HEK293 (cell line): ENCODE measurements around the gene PKMYT1.

Source experiments
- CTCF ChIA-PET: fragments of 350-600 bp; formaldehyde crosslinking; extraction: SDS; loops from one replicate; lab custom pipeline; 2021; ENCODE audit warnings: antibody characterized with exemption; lab: Yijun Ruan, JAX
- POLR2A ChIA-PET: fragments of 300-600 bp; formaldehyde crosslinking; extraction: SDS; loops from one replicate; lab custom pipeline; 2020; ENCODE audit warnings: antibody characterized with exemption, inconsistent platforms; lab: Yijun Ruan, JAX
- H3K27ac ChIP-seq: fragments of 200-500 bp; sonication (Bioruptor generic); 2 replicates; pipeline ENCODE4 v1.5.1; 2014; ENCODE audit warnings: low read depth, low read length, control low read depth, inconsistent platforms; ENCODE audit errors: extremely low read depth
- H3K36me3 ChIP-seq, 2 experiments: fragments of 200-500 bp in 1 of 2; sonication (Bioruptor generic) in 1 of 2; 1 replicate in 1 of 2; 2 replicates in 1 of 2; pipeline ENCODE4 v1.5.1; 2014 to 2017; ENCODE audit warnings: inconsistent platforms in 2 of 2, low read length in 2 of 2; ENCODE audit not compliant: control insufficient read depth in 2 of 2, insufficient read depth in 1 of 2
- H3K4me1 ChIP-seq: fragments of 200-500 bp; sonication (Bioruptor generic); 2 replicates; pipeline ENCODE4 v1.5.1; 2014; ENCODE audit warnings: mild to moderate bottlenecking, low read length, inconsistent platforms; ENCODE audit not compliant: control insufficient read depth, insufficient read depth
- H3K4me3 ChIP-seq: 2 replicates; pipeline ENCODE4 v1.5.1; 2011; ENCODE audit warnings: low read depth, mild to moderate bottlenecking, control low read depth, low read length, moderate library complexity
- H3K9me3 ChIP-seq: fragments of 200-500 bp; sonication (Bioruptor generic); 2 replicates; pipeline ENCODE4 v1.5.1; 2014; ENCODE audit warnings: low read depth, low read length, inconsistent platforms; ENCODE audit not compliant: control insufficient read depth, insufficient read depth
- BCL11A ChIP-seq: fragments of 450-650 bp; formaldehyde crosslinking; IDR thresholded peaks from 2 replicates; pipeline ENCODE4 v1.5.1; 2016; ENCODE audit warnings: low read depth, missing biosample characterization, missing genetic modification characterization
- FEZF1 ChIP-seq: fragments of 450-650 bp; formaldehyde crosslinking; IDR thresholded peaks from 2 replicates; pipeline ENCODE4 v1.5.1; 2016; ENCODE audit warnings: missing biosample characterization, missing genetic modification characterization
- GLI2 ChIP-seq: fragments of 450-650 bp; formaldehyde crosslinking; IDR thresholded peaks from 2 replicates; pipeline ENCODE4; 2017; ENCODE audit warnings: missing biosample characterization, missing genetic modification characterization, low read depth, borderline replicate concordance
- GLIS2 ChIP-seq: fragments of 450-650 bp; formaldehyde crosslinking; IDR thresholded peaks from 2 replicates; pipeline ENCODE4 v1.5.1; 2016; ENCODE audit warnings: missing biosample characterization, missing genetic modification characterization
- IKZF3 ChIP-seq: fragments of 450-650 bp; IDR thresholded peaks from 2 replicates; pipeline ENCODE4 v1.5.0; 2018; ENCODE audit warnings: missing biosample characterization, mild to moderate bottlenecking, missing genetic modification characterization, moderate library complexity
- KLF1 ChIP-seq: fragments of 450-650 bp; formaldehyde crosslinking; IDR thresholded peaks from 2 replicates; pipeline ENCODE4 v1.5.1; 2016; ENCODE audit warnings: missing biosample characterization, missing genetic modification characterization
- KLF7 ChIP-seq: fragments of 450-650 bp; formaldehyde crosslinking; IDR thresholded peaks from 2 replicates; pipeline ENCODE4 v1.5.1; 2016; ENCODE audit warnings: missing biosample characterization, missing genetic modification characterization, borderline replicate concordance
- MZF1 ChIP-seq: fragments of 450-650 bp; formaldehyde crosslinking; IDR thresholded peaks from 2 replicates; pipeline ENCODE4 v1.5.1; 2017; ENCODE audit warnings: missing biosample characterization, missing genetic modification characterization, borderline replicate concordance
- REPIN1 ChIP-seq: fragments of 450-650 bp; formaldehyde crosslinking; IDR thresholded peaks from 2 replicates; pipeline ENCODE4 v1.5.1; 2017; ENCODE audit warnings: missing biosample characterization, missing genetic modification characterization, low read depth
- SETDB1 ChIP-seq: IDR thresholded peaks from one replicate; pipeline ENCODE4 v1.6.1; 2017; ENCODE audit warnings: mild to moderate bottlenecking, low read length, moderate library complexity, mixed read lengths; ENCODE audit not compliant: insufficient read length
- ZBTB1 ChIP-seq: fragments of 450-650 bp; formaldehyde crosslinking; IDR thresholded peaks from 2 replicates; pipeline ENCODE4 v1.5.1; 2016; ENCODE audit warnings: missing biosample characterization, missing genetic modification characterization
- ZBTB17 ChIP-seq: fragments of 450-650 bp; formaldehyde crosslinking; IDR thresholded peaks from 2 replicates; pipeline ENCODE4 v1.5.1; 2016; ENCODE audit warnings: missing biosample characterization, missing genetic modification characterization
- ZBTB20 ChIP-seq: fragments of 450-650 bp; formaldehyde crosslinking; IDR thresholded peaks from 2 replicates; pipeline ENCODE4 v1.5.1; 2016; ENCODE audit warnings: missing biosample characterization, missing genetic modification characterization
- ZBTB26 ChIP-seq: fragments of 450-650 bp; formaldehyde crosslinking; optimal IDR thresholded peaks from 2 replicates; pipeline ENCODE3; 2016; ENCODE audit warnings: missing biosample characterization, mild to moderate bottlenecking, missing genetic modification characterization
- ZBTB8A ChIP-seq: fragments of 450-650 bp; formaldehyde crosslinking; IDR thresholded peaks from 2 replicates; pipeline ENCODE4 v1.5.1; 2016; ENCODE audit warnings: missing biosample characterization, missing genetic modification characterization
- ZEB2 ChIP-seq: fragments of 450-650 bp; formaldehyde crosslinking; IDR thresholded peaks from 2 replicates; pipeline ENCODE4 v1.5.1; 2016; ENCODE audit warnings: missing biosample characterization, missing genetic modification characterization
- ZFP3 ChIP-seq: fragments of 450-650 bp; formaldehyde crosslinking; IDR thresholded peaks from 2 replicates; pipeline ENCODE4 v1.5.1; 2016; ENCODE audit warnings: low read depth, missing biosample characterization, missing genetic modification characterization
- ZIC2 ChIP-seq: fragments of 450-650 bp; formaldehyde crosslinking; IDR thresholded peaks from 2 replicates; pipeline ENCODE4 v1.5.1; 2016; ENCODE audit warnings: missing biosample characterization, missing genetic modification characterization
- ZNF157 ChIP-seq: fragments of 450-650 bp; formaldehyde crosslinking; IDR thresholded peaks from 2 replicates; pipeline ENCODE4 v1.5.1; 2016; ENCODE audit warnings: missing biosample characterization, missing genetic modification characterization
- ZNF2 ChIP-seq: fragments of 450-650 bp; formaldehyde crosslinking; IDR thresholded peaks from 2 replicates; pipeline ENCODE4 v1.5.1; 2016; ENCODE audit warnings: missing biosample characterization, missing genetic modification characterization
- ZNF37A ChIP-seq: fragments of 450-650 bp; IDR thresholded peaks from 2 replicates; pipeline ENCODE4 v1.5.1; 2018; ENCODE audit warnings: missing biosample characterization, missing genetic modification characterization
- ZNF433 ChIP-seq: fragments of 450-650 bp; formaldehyde crosslinking; IDR thresholded peaks from 2 replicates; pipeline ENCODE4 v1.5.1; 2016; ENCODE audit warnings: missing biosample characterization, missing genetic modification characterization, low read depth
- ZNF449 ChIP-seq: fragments of 450-650 bp; formaldehyde crosslinking; IDR thresholded peaks from 2 replicates; pipeline ENCODE4 v1.5.1; 2017; ENCODE audit warnings: missing biosample characterization, mild to moderate bottlenecking, missing genetic modification characterization, moderate library complexity
- ZNF558 ChIP-seq: fragments of 450-650 bp; formaldehyde crosslinking; IDR thresholded peaks from 2 replicates; pipeline ENCODE4 v1.5.1; 2016; ENCODE audit warnings: missing biosample characterization, missing genetic modification characterization
- ZNF585B ChIP-seq: fragments of 450-650 bp; formaldehyde crosslinking; IDR thresholded peaks from 2 replicates; pipeline ENCODE4 v1.5.1; 2016; ENCODE audit warnings: missing biosample characterization, missing genetic modification characterization
- ZNF621 ChIP-seq: fragments of 450-650 bp; formaldehyde crosslinking; IDR thresholded peaks from 2 replicates; pipeline ENCODE4 v1.5.1; 2017; ENCODE audit warnings: missing biosample characterization, missing genetic modification characterization
- ZNF626 ChIP-seq: fragments of 450-650 bp; sonication (Bioruptor Pico); formaldehyde crosslinking; IDR thresholded peaks from 2 replicates; pipeline ENCODE4 v1.5.1; 2018; ENCODE audit warnings: missing biosample characterization, missing genetic modification characterization, inconsistent platforms
- ZNF654 ChIP-seq: fragments of 450-650 bp; formaldehyde crosslinking; IDR thresholded peaks from 2 replicates; pipeline ENCODE4 v1.5.1; 2016; ENCODE audit warnings: low read depth, missing biosample characterization, missing genetic modification characterization
- ZNF747 ChIP-seq: fragments of 450-650 bp; formaldehyde crosslinking; IDR thresholded peaks from 2 replicates; pipeline ENCODE4 v1.5.1; 2016; ENCODE audit warnings: missing biosample characterization, missing genetic modification characterization
- ZNF785 ChIP-seq: fragments of 450-650 bp; formaldehyde crosslinking; IDR thresholded peaks from 2 replicates; pipeline ENCODE4 v1.5.1; 2016; ENCODE audit warnings: missing biosample characterization, missing genetic modification characterization
- ZNF843 ChIP-seq: fragments of 450-650 bp; formaldehyde crosslinking; IDR thresholded peaks from 2 replicates; pipeline ENCODE4 v1.5.1; 2016; ENCODE audit warnings: missing biosample characterization, missing genetic modification characterization
- ZSCAN30 ChIP-seq: fragments of 450-650 bp; IDR thresholded peaks from 2 replicates; pipeline ENCODE4 v1.5.1; 2018; ENCODE audit warnings: missing biosample characterization, mild to moderate bottlenecking, missing genetic modification characterization, moderate library complexity

Gene PKMYT1

GRCh38 chr16:2939968-2940367, 40.3 kb downstream of the PKMYT1 start:
- CTCF ChIA-PET: interaction anchor here (1.9 to 3.8 kb wide), 2 partner anchors 13 to 22 kb away, joined by 5 to 20 read pairs; no protein-coding TSS in a partner anchor
- TF ChIP-seq ZNF843 (tag by site-specific recombination): no peak
- TF ChIP-seq ZNF2 (tag by site-specific recombination): no peak
- no peak for TF ChIP-seq BCL11A (tag by site-specific recombination)
- TF ChIP-seq ZNF449 (tag by site-specific recombination): peak; percentile 77
- no peak for TF ChIP-seq SETDB1
- TF ChIP-seq ZBTB17 (tag by site-specific recombination): no peak
- no peak for TF ChIP-seq REPIN1 (tag by site-specific recombination)
- Histone ChIP-seq H3K36me3 (peaks cover 11 to 79% of the 10 kb centered on the region in 2 experiments; a peak in 2 of 3 replicates), H3K27ac (no peak overlapping the region), H3K9me3 (no peaks in the 10 kb centered on the region), H3K4me3 (no peak overlapping the region), H3K4me1 (no peaks in the 10 kb centered on the region)
- POLR2A ChIA-PET: no interaction called here

DNA sequence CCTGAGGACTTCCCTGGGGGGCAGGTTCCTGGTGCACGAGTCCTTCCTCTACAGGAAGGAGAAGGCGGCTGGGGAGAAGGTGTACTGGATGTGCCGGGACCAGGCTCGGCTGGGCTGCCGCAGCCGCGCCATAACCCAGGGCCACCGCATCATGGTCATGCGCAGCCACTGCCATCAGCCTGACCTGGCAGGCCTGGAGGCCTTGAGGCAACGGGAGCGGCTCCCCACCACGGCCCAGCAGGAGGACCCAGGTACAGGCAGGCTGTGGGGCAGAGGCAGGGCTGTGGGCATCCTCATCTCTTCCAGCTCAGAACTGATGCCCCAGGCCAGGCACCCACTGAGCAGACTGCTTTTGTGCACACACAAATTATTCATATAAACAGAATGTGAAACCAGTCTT, 42.0 kb downstream of the PKMYT1 start:
- CTCF ChIA-PET: interaction anchor here (0.6 to 3.8 kb wide), 2 partner anchors 11 to 23 kb away, joined by 3 to 20 read pairs; no protein-coding TSS in a partner anchor

DNA sequence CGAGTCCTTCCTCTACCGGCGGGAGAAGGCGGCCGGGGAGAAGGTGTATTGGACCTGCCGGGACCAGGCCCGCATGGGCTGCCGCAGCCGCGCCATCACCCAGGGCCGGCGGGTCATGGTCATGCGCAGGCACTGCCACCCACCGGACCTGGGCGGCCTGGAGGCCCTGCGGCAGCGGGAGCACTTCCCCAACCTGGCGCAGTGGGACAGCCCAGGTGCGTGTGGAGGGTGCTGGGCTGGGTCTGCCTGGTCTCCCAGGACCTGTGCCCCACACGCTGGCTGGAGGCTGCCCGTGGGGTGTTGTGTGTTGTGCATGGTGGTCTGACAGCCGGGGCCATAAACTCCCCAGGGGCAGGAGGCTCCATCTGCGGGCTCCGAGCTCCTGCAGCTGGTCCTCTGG, 43.1 kb downstream of the PKMYT1 start:
- Histone ChIP-seq H3K36me3 (peaks cover 6 to 83% of the 10 kb centered on the region in 2 experiments; a peak in 2 of 3 replicates), H3K9me3 (no peaks in the 10 kb centered on the region), H3K4me3 (no peak overlapping the region), H3K27ac (no peak overlapping the region), H3K4me1 (no peaks in the 10 kb centered on the region)
- POLR2A ChIA-PET: interaction anchor here (0.6 kb wide), 1 partner anchor 9 kb away, joined by 7 read pairs; no protein-coding TSS in a partner anchor
- no peak for TF ChIP-seq ZNF157 (tag by site-specific recombination)
- no peak for TF ChIP-seq GLI2 (tag by site-specific recombination)
- no peak for TF ChIP-seq ZIC2 (tag by site-specific recombination)
- no peak for TF ChIP-seq ZNF747 (tag by site-specific recombination)
- no peak for TF ChIP-seq ZNF626 (tag by site-specific recombination)
- no peak for TF ChIP-seq ZSCAN30 (tag by site-specific recombination)
- TF ChIP-seq IKZF3 (tag by site-specific recombination): no peak
- TF ChIP-seq ZNF558 (tag by site-specific recombination): no peak
- no peak for TF ChIP-seq ZEB2 (tag by site-specific recombination)
- no peak for TF ChIP-seq KLF7 (tag by site-specific recombination)
- TF ChIP-seq ZNF449 (tag by site-specific recombination): no peak
- no peak for TF ChIP-seq MZF1 (tag by site-specific recombination)
- no peak for TF ChIP-seq ZBTB20 (tag by site-specific recombination)
- no peak for TF ChIP-seq ZNF585B
- no peak for TF ChIP-seq ZNF621 (tag by site-specific recombination)
- TF ChIP-seq ZBTB8A (tag by site-specific recombination): no peak
- CTCF ChIA-PET: interaction anchor here (0.7 to 3.8 kb wide), 2 partner anchors 10 to 585 kb away, joined by 3 to 20 read pairs; no protein-coding TSS in a partner anchor

More for the DNA sequence above, 42.0 kb downstream of the PKMYT1 start:
- POLR2A ChIA-PET: no interaction called here
- Histone ChIP-seq H3K9me3 (no peaks in the 10 kb centered on the region), H3K4me3 (no peak overlapping the region), H3K36me3 (peaks cover 11 to 86% of the 10 kb centered on the region in 2 experiments; a peak in 2 of 3 replicates), H3K27ac (no peak overlapping the region), H3K4me1 (no peaks in the 10 kb centered on the region)
- TF ChIP-seq ZBTB1 (tag by site-specific recombination) (no peak), GLIS2 (tag by site-specific recombination) (no peak), ZBTB26 (tag by site-specific recombination) (no peak), ZNF654 (tag by site-specific recombination) (no peak), KLF1 (tag by site-specific recombination) (no peak), FEZF1 (tag by site-specific recombination) (no peak), ZNF785 (no peak), ZNF37A (no peak), ZNF433 (tag by site-specific recombination) (no peak), ZFP3 (tag by site-specific recombination) (no peak)
